Gastroesophageal sphincter (tissue), 3 donors: ENCODE data around the gene FNDC8.

Experiments
- CTCF ChIP-seq, 4 experiments: fragments of 200-600 bp in 2 of 4; fragments of 450-650 bp in 2 of 4; sonication (generic) in 1 of 4; IDR thresholded peaks; one replicate each; pipeline ENCODE4 v1.5.1; 2017 to 2019; ENCODE audit warnings: antibody characterized with exemption in 4 of 4, mild to moderate bottlenecking in 2 of 4, moderate library complexity in 2 of 4
- POLR2A ChIP-seq, 2 donors: fragments of 450-650 bp; IDR thresholded peaks; one replicate each; pipeline ENCODE4 v1.6.1; 2017; ENCODE audit warnings: antibody characterized with exemption in 2 of 2, mild to moderate bottlenecking in 2 of 2, moderate library complexity in 1 of 2

GRCh38 chr17:35121315-35121714 is at the start of gene FNDC8:
- no peak for TF ChIP-seq CTCF (IDR thresholded peaks at IDR 0.05)
- no peak for TF ChIP-seq POLR2A (IDR thresholded peaks at IDR 0.05)
